Prostate gland (tissue), 2 donors: ENCODE data around the gene HIPK3.

Experiments used
- CTCF ChIP-seq, 4 experiments: fragments of 200-600 bp in 2 of 4; fragments of 450-650 bp in 2 of 4; sonication (generic) in 2 of 4; IDR thresholded peaks; 1 replicate in 3 of 4; 2 replicates in 1 of 4; pipeline ENCODE4 v1.5.1; 2016 to 2019; ENCODE audit warnings: antibody characterized with exemption in 4 of 4, mild to moderate bottlenecking in 2 of 4, moderate library complexity in 2 of 4
- POLR2A ChIP-seq: fragments of 450-650 bp; IDR thresholded peaks from one replicate; pipeline ENCODE4 v1.6.1; 2016; ENCODE audit warnings: antibody characterized with exemption, mild to moderate bottlenecking
- POLR2AphosphoS5 ChIP-seq: sonication (generic); formaldehyde crosslinking; IDR thresholded peaks from one replicate; pipeline ENCODE4 v1.6.1; 2017; ENCODE audit warnings: antibody characterized with exemption

DNA sequence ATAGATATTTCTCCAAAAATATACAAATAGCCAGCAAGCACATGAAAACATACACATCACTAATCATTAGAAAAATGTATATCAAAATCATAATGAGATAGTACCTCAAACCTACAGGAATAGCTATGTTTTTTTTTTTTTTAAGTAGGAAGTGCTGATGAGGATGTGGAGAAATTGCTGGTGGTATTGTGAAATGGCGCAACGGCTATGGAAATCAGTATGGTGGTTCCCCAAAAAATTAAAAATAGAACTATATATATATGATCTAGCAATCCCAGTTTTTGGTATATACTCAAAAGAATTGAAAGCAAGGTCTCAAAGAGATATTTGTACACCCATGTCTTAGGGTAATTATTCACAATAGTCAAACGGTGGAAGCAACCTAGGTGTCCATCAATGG lies 46.0 kb upstream of the HIPK3 start:
- TF ChIP-seq POLR2A = no peak
- TF ChIP-seq CTCF (IDR thresholded peaks at IDR 0.05) = no peak
- no peak for TF ChIP-seq POLR2AphosphoS5
